ENCODE results near the gene TRAK2. TPM values are rescaled to one million over a fixed set of nuclear protein-coding genes. Genes with fewer than 3 reads are reported as not detected.
A peak's percentile ranks its signal among the peaks of the same experiment; 100 is the strongest.

The TRAK2 gene
- total RNA-seq, 1 experiment from 2014 or later, result 30.1 TPM

DNA sequence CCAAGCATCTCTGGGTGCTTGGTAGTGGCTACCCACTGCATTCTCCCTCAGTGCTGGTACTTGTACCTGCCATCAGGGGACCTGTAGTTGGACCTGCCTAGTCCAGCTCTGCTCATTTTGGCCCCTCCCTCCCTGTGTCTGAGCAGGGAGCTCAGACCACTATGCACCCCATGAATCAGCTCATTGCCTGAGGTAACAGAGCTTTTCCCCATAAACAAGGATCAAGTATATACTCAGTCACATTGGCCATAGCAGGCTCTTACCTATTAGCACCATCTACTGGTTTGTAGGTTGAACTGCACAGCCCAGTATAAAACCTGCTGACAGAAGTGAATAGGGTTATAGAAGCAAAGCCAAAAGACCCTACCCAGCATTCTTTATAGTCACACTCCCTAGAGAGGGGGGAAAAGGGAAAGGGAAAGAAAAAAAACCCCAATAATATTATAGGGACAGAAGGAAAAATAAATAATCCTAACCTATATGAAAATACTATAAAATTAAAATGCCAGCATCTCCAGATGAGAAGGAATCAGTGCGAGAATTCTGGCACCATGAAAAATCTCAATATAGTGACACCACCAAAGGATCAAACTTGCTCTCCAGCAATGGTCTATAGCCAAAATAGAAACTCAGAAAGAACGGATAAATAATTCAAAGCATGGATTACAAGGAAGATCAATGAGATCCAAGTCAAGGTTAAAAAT is 87.2 kb downstream of the TRAK2 start:
- no TSS peak for BruUV-seq (replicated peaks)
- no peaks in the 10 kb centered on the region for H3K36me3 ChIP-seq (ENCODE audit: insufficient read depth, low read length, poor library complexity, severe bottlenecking)
- ChIA-PET POLR2A (ENCODE audit: low non-redundant PET) (interaction anchor here (0.6 kb wide), 1 partner anchor 168 kb away, joined by 3 read pairs; no protein-coding TSS in a partner anchor), CTCF (interaction anchor here (0.6 to 1.0 kb wide), 3 partner anchors 127 to 132 kb away, joined by 3 to 6 read pairs (median 5); no protein-coding TSS in a partner anchor)
- H3K27me3 ChIP-seq (replicated peaks; ENCODE audit: insufficient read depth, low read depth, low read length, poor library complexity), result no peaks in the 10 kb centered on the region
- peak; percentile 72 for DNase-seq (ENCODE audit: low spot score)
- no peak for TF ChIP-seq EZH2 (IDR thresholded peaks at IDR 0.05; ENCODE audit: borderline replicate concordance, low read depth, low read length, poor library complexity, severe bottlenecking)
- peak; percentile 91 for TF ChIP-seq CTCF (conservative IDR thresholded peaks at IDR 0.05; ENCODE audit: low read depth, low read length)
- no peaks in the 10 kb centered on the region for H3K4me1 ChIP-seq (ENCODE audit: insufficient read depth, low read length, poor library complexity, severe bottlenecking)
- intact Hi-C loops (cut with micrococcal nuclease; ENCODE audit: unreplicated experiment), result loop anchor here (1.0 kb wide), 1 partner anchor 128 kb away; no protein-coding TSS in a partner anchor
- H3K4me3 ChIP-seq (ENCODE audit: low read depth, low read length, poor library complexity, severe bottlenecking), result no peak overlapping the region
- peaks cover 4% of the 10 kb centered on the region for H3K9me3 ChIP-seq (ENCODE audit: low read depth, low read length, poor library complexity, severe bottlenecking)
- no peak overlapping the region for H3K27ac ChIP-seq (ENCODE audit: low read depth, low read length, poor library complexity, severe bottlenecking)

DNA sequence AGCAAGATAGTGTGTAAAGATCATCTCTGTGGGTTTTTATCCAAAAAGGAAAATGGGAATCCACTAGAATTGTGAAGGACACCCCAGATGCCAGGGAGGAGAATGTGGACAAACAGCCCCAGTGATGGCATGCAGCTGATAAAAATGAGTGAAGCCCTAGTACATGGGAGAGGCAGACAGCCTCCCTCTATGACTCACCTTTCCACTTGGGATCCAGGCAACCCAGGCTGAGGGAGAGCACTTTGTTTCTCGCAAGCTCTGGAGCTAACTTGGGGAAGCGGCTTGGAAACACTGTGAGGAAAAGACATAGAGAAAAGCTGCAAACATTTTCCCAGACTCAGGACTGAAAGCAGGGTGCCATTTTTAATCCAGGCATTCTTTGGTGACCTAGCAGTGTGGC is 88.9 kb downstream of the TRAK2 start:
- no peaks in the 10 kb centered on the region for H3K9me3 ChIP-seq (ENCODE audit: low read depth, low read length, poor library complexity, severe bottlenecking)
- no TSS peak for BruUV-seq (replicated peaks)
- POLR2A ChIA-PET (ENCODE audit: low non-redundant PET), result no interaction called here
- no peaks in the 10 kb centered on the region for H3K4me1 ChIP-seq (ENCODE audit: insufficient read depth, low read length, poor library complexity, severe bottlenecking)
- H3K4me3 ChIP-seq (ENCODE audit: low read depth, low read length, poor library complexity, severe bottlenecking), result no peak overlapping the region
- CTCF ChIA-PET, result interaction anchor here (1.1 kb wide), 1 partner anchor 16 kb away, joined by 7 read pairs; no protein-coding TSS in a partner anchor
- no peak overlapping the region for H3K27ac ChIP-seq (ENCODE audit: low read depth, low read length, poor library complexity, severe bottlenecking)
- TF ChIP-seq EZH2 (IDR thresholded peaks at IDR 0.05; ENCODE audit: borderline replicate concordance, low read depth, low read length, poor library complexity, severe bottlenecking) (no peak), CTCF (conservative IDR thresholded peaks at IDR 0.05; ENCODE audit: low read depth, low read length) (no peak)
- H3K27me3 ChIP-seq (replicated peaks; ENCODE audit: insufficient read depth, low read depth, low read length, poor library complexity), result no peaks in the 10 kb centered on the region
- no peaks in the 10 kb centered on the region for H3K36me3 ChIP-seq (ENCODE audit: insufficient read depth, low read length, poor library complexity, severe bottlenecking)
- no peak for DNase-seq (ENCODE audit: low spot score)
- intact Hi-C loops (cut with micrococcal nuclease; ENCODE audit: unreplicated experiment), result no loop called here

- intact Hi-C loops (cut with micrococcal nuclease; ENCODE audit: unreplicated experiment), result no loop called here
- Histone ChIP-seq H3K4me1 (ENCODE audit: insufficient read depth, low read length, poor library complexity, severe bottlenecking) (no peaks in the 10 kb centered on the region), H3K36me3 (ENCODE audit: insufficient read depth, low read length, poor library complexity, severe bottlenecking) (no peaks in the 10 kb centered on the region), H3K27me3 (replicated peaks; ENCODE audit: insufficient read depth, low read depth, low read length, poor library complexity) (no peaks in the 10 kb centered on the region), H3K27ac (ENCODE audit: low read depth, low read length, poor library complexity, severe bottlenecking) (no peak overlapping the region), H3K4me3 (ENCODE audit: low read depth, low read length, poor library complexity, severe bottlenecking) (no peak overlapping the region), H3K9me3 (ENCODE audit: low read depth, low read length, poor library complexity, severe bottlenecking) (no peaks in the 10 kb centered on the region)
- no TSS peak for BruUV-seq (replicated peaks)
- no peak for TF ChIP-seq CTCF (conservative IDR thresholded peaks at IDR 0.05; ENCODE audit: low read depth, low read length)
- no peak for TF ChIP-seq EZH2 (IDR thresholded peaks at IDR 0.05; ENCODE audit: borderline replicate concordance, low read depth, low read length, poor library complexity, severe bottlenecking)
- POLR2A ChIA-PET (ENCODE audit: low non-redundant PET), result no interaction called here
- DNase-seq (ENCODE audit: low spot score), result no peak
- CTCF ChIA-PET, result no interaction called here
Observed at GRCh38 chr2:201361078-201361733, 90.1 kb downstream of the TRAK2 start.
